Dedifferentiated amniotic fluid mesenchymal stem cell (primary cell): ENCODE data around the gene KRTAP2-1.
"Not testable (repeated sequence)": the region's sequence is repeated elsewhere in the genome, so short reads cannot be mapped to it uniquely, and the experiment has no call there.

Source experiments
- DNase-seq: peaks from one replicate; pipeline ENCODE4 v3.0.0-alpha.2; 2016; ENCODE audit errors: extremely low spot score

Gene KRTAP2-1

GRCh38 chr17:41012326-41013120 is 34.6 kb downstream of the KRTAP2-1 start:
- DNase-seq, result no peak

- DNase-seq, result no peak
These were observed 36.7 kb downstream of the KRTAP2-1 start for GRCh38 chr17:41010441-41010840.

- no peak for DNase-seq
These were observed 37.2 kb downstream of the KRTAP2-1 start for GRCh38 chr17:41009936-41010335.

GRCh38 chr17:41009301-41009760 is 37.8 kb downstream of the KRTAP2-1 start:
- DNase-seq, result no peak

GRCh38 chr17:41008811-41009210 is 38.3 kb downstream of the KRTAP2-1 start, which contains the start of gene KRTAP3-1:
Gene KRTAP3-1 (minus strand): TSS chr17:41009128. CDS start chr17:41009074, 54 bp downstream.
- no peak for DNase-seq

- DNase-seq, result no peak
These were observed 42.7 kb downstream of the KRTAP2-1 start for GRCh38 chr17:41004397-41004796.

GRCh38 chr17:41003926-41004325 is 43.2 kb downstream of the KRTAP2-1 start:
- DNase-seq, result no peak

- DNase-seq, result no peak
These were observed 44.3 kb downstream of the KRTAP2-1 start for GRCh38 chr17:41002814-41003213.

- no peak for DNase-seq
These were observed 45.3 kb downstream of the KRTAP2-1 start for GRCh38 chr17:41001795-41002194.

- not testable (repeated sequence) for DNase-seq
These were observed 47.6 kb downstream of the KRTAP2-1 start, which contains the start of gene KRTAP3-2 for GRCh38 chr17:40999563-40999962. Gene KRTAP3-2 (minus strand): TSS chr17:40999906. CDS start chr17:40999853, 53 bp downstream.

- no peak for DNase-seq
These were observed 49.8 kb downstream of the KRTAP2-1 start for GRCh38 chr17:40997361-40997760.

- DNase-seq, result no peak
These were observed 50.3 kb downstream of the KRTAP2-1 start for GRCh38 chr17:40996829-40997228.
